Activated CD8-positive, alpha-beta memory T cell treated with anti-CD3 and anti-CD28 coated beads, Interleukin-2, amount 50 U/mL, for 24 hours (primary cell): Measurements from ENCODE around the gene ZNF555.
A peak's percentile ranks its signal among the peaks of the same experiment; 100 is the strongest.
"Not testable (repeated sequence)": the region's sequence is repeated elsewhere in the genome, so short reads cannot be mapped to it uniquely, and the experiment has no call there.

Experiments used
- DNase-seq: peaks from one replicate; pipeline ENCODE4 v3.0.0-alpha.2; 2020; ENCODE audit errors: extremely low read depth

Gene ZNF555

GRCh38 chr19:2840794-2841791 is at the start of gene ZNF555:
TSS of gene ZNF555 (plus strand) at chr19:2841475. CDS start at chr19:2841573, 98 bp downstream.
- DNase-seq, result peak; percentile 96

GRCh38 chr19:2791876-2792275 is 49.4 kb upstream of the ZNF555 start:
- no peak for DNase-seq

- not testable (repeated sequence) for DNase-seq
Measured at GRCh38 chr19:2792666-2793065, 48.6 kb upstream of the ZNF555 start.

- no peak for DNase-seq
Measured at GRCh38 chr19:2793126-2793525, 48.1 kb upstream of the ZNF555 start.

GRCh38 chr19:2793577-2793976 is 47.7 kb upstream of the ZNF555 start:
- no peak for DNase-seq

- no peak for DNase-seq
Measured at GRCh38 chr19:2795827-2796658, 45.2 kb upstream of the ZNF555 start.

GRCh38 chr19:2796659-2797266 is 44.5 kb upstream of the ZNF555 start:
- no peak for DNase-seq

- DNase-seq, result no peak
Measured at GRCh38 chr19:2797280-2797679, 44.0 kb upstream of the ZNF555 start.

- DNase-seq, result no peak
Measured at GRCh38 chr19:2798158-2798685, 43.1 kb upstream of the ZNF555 start.

GRCh38 chr19:2798733-2799132 is 42.5 kb upstream of the ZNF555 start:
- DNase-seq, result no peak

- no peak for DNase-seq
Measured at GRCh38 chr19:2799273-2800020, 41.8 kb upstream of the ZNF555 start.

GRCh38 chr19:2800506-2800905 is 40.8 kb upstream of the ZNF555 start:
- no peak for DNase-seq

- no peak for DNase-seq
Measured at GRCh38 chr19:2802826-2803225, 38.4 kb upstream of the ZNF555 start.

GRCh38 chr19:2803486-2804155 is 37.7 kb upstream of the ZNF555 start:
- DNase-seq, result no peak

- no peak for DNase-seq
Measured at GRCh38 chr19:2804156-2805004, 36.9 kb upstream of the ZNF555 start.

GRCh38 chr19:2805261-2805900 is 35.9 kb upstream of the ZNF555 start:
- DNase-seq, result no peak

- no peak for DNase-seq
Measured at GRCh38 chr19:2805991-2806649, 35.2 kb upstream of the ZNF555 start.

GRCh38 chr19:2806736-2807378 is 34.4 kb upstream of the ZNF555 start:
- no peak for DNase-seq
